Psoas muscle (tissue), 8 donors: Measurements from ENCODE around the gene ZBTB26. TPM values are rescaled to one million over a fixed set of nuclear protein-coding genes. Genes with fewer than 3 reads are reported as not detected.

Source experiments
- ATAC-seq, 4 donors: fragments of 200-7000 bp; cut with Tn5 transposase; one replicate each; pipeline ENCODE4 v1.9.1; 2020; ENCODE audit warnings: moderate library complexity in 3 of 4, mild to moderate bottlenecking in 2 of 4
- DNase-seq, 2 donors: peaks; one replicate each; pipeline ENCODE4 v3.0.0-alpha.2; 2020
- H3K27ac ChIP-seq: fragments of 200-600 bp; one replicate; pipeline ENCODE4 v1.8.0; 2022
- H3K27me3 ChIP-seq, 3 donors: fragments of 200-600 bp in 1 of 3; one replicate each; pipeline versions ENCODE4 v1.6.1 to v1.8.0; 2013 to 2022; ENCODE audit warnings: low read length in 2 of 3, mild to moderate bottlenecking in 2 of 3, moderate library complexity in 1 of 3; ENCODE audit not compliant: insufficient read depth in 3 of 3
- H3K36me3 ChIP-seq, 2 donors: fragments of 200-600 bp in 1 of 2; one replicate each; pipeline versions ENCODE4 v1.6.1 to v1.8.0; 2013 to 2022; ENCODE audit warnings: low read depth in 1 of 2, mild to moderate bottlenecking in 1 of 2, moderate library complexity in 1 of 2; ENCODE audit not compliant: insufficient read depth in 1 of 2
- H3K4me1 ChIP-seq: fragments of 200-600 bp; one replicate; pipeline ENCODE4 v1.8.0; 2022
- H3K4me3 ChIP-seq: fragments of 200-600 bp; one replicate; pipeline ENCODE4 v1.8.0; 2022; ENCODE audit warnings: mild to moderate bottlenecking
- H3K9me3 ChIP-seq: fragments of 200-600 bp; one replicate; pipeline ENCODE4 v1.8.0; 2022
- CTCF ChIP-seq: fragments of 200-600 bp; IDR thresholded peaks from one replicate; pipeline ENCODE4 v1.8.0; 2022; ENCODE audit warnings: antibody characterized with exemption
- WGBS, 3 donors: extraction: QIAGEN DNeasy Blood & Tissue Kit; methylation state at CpG; one replicate each; pipeline versions ENCODE4 v1.1.6 to v1.1.7; 2013; 5-methylcytosine and 5-hydroxymethylcytosine counted together
- intact Hi-C, 2 donors: fragments of 100-400 bp; cut with DNase I; formaldehyde crosslinking; loops; one replicate each; pipeline versions ENCODE4 v1.11.0 to v1.14.2; 2022
- polyA plus RNA-seq, 3 donors: library from polyadenylated mRNA; stranded (reverse); fragments of 200-250 nt; gene quantifications; one replicate each; pipeline ENCODE4 v1.2.3, GENCODE V29; 2013
- total RNA-seq, 4 donors: library from RNA; stranded (reverse); fragmentation: NEBNext Ultra II Directional in 2 of 4; extraction: Animal tissue kit (Norgen Biotek cat#: 25700) in 2 of 4; gene quantifications; one replicate each; pipeline versions ENCODE4 v1.2.1 to v1.2.4, GENCODE V29; 2021 to 2023
- donor health status: healthy with polysubstance abuse.
- donor health status: DM: no; HTN: no; CAD: no; lungs with moderate emphysema.
- donor health status: Bipolar disorder and iron deficiency.
- donor health status: healthy.
- donor health status: DM: yes; HTN: yes; CAD: no.
- donor health status: DM: no; HTN: no; CAD: no.
- donor health status: DM: no; HTN: no; CAD: no.
- donor health status: DM: yes; HTN: yes; CAD: no.

The ZBTB26 gene
- total and polyA plus RNA-seq, 7 donors = 2.0 to 4.8 (median 3.1) TPM

- Histone ChIP-seq H3K9me3 (no peaks in the 10 kb centered on the region), H3K4me3 (no peak overlapping the region), H3K36me3 (peaks cover 0 to 12% of the 10 kb centered on the region in 2 donors), H3K4me1 (no peaks in the 10 kb centered on the region), H3K27ac (no peak overlapping the region), H3K27me3 (no peaks in the 10 kb centered on the region)
- no peak for TF ChIP-seq CTCF
- intact Hi-C loops = no loop called here
- ATAC-seq (no peak), DNase-seq (no peak)
Measured at GRCh38 chr9:122955961-122956360, 24.6 kb upstream of the ZBTB26 start.

GRCh38 chr9:122954253-122954691 is 23.0 kb upstream of the ZBTB26 start:
- H3K36me3 ChIP-seq = peaks cover 0 to under 1% of the 10 kb centered on the region in 2 donors
- H3K9me3 ChIP-seq = no peaks in the 10 kb centered on the region
- no peak overlapping the region for H3K27ac ChIP-seq
- DNase-seq (no peak), ATAC-seq (no peak)
- intact Hi-C loops = no loop called here
- no peaks in the 10 kb centered on the region for H3K4me1 ChIP-seq
- H3K27me3 ChIP-seq = no peaks in the 10 kb centered on the region
- H3K4me3 ChIP-seq = no peak overlapping the region
- no peak for TF ChIP-seq CTCF

GRCh38 chr9:122951056-122951455 is 19.7 kb upstream of the ZBTB26 start:
- Histone ChIP-seq H3K27me3 (no peaks in the 10 kb centered on the region), H3K4me3 (no peak overlapping the region), H3K4me1 (peaks cover 6% of the 10 kb centered on the region), H3K9me3 (no peaks in the 10 kb centered on the region), H3K27ac (no peak overlapping the region), H3K36me3 (peaks cover 0 to under 1% of the 10 kb centered on the region in 2 donors)
- 87 to 95% (median 93%) methylated on average over 1 of the region's 1 CpG for WGBS, 3 donors
- TF ChIP-seq CTCF = no peak
- intact Hi-C loops = no loop called here
- DNase-seq (no peak), ATAC-seq (no peak)

- Histone ChIP-seq H3K9me3 (no peaks in the 10 kb centered on the region), H3K36me3 (peaks cover 0 to 4% of the 10 kb centered on the region in 2 donors), H3K27me3 (no peaks in the 10 kb centered on the region), H3K4me1 (peaks cover 12% of the 10 kb centered on the region), H3K27ac (no peak overlapping the region), H3K4me3 (no peak overlapping the region)
- no peak for TF ChIP-seq CTCF
- intact Hi-C loops = no loop called here
- DNase-seq = no peak
- ATAC-seq = no peak
- WGBS, 3 donors = 89 to 97% (median 90%) methylated on average over 3 of the region's 3 CpGs
Measured at GRCh38 chr9:122950263-122950662, 19.0 kb upstream of the ZBTB26 start.

- Histone ChIP-seq H3K4me3 (no peak overlapping the region), H3K36me3 (peaks cover 0 to 4% of the 10 kb centered on the region in 2 donors), H3K9me3 (no peaks in the 10 kb centered on the region), H3K27me3 (no peaks in the 10 kb centered on the region), H3K4me1 (peaks cover 12% of the 10 kb centered on the region), H3K27ac (no peak overlapping the region)
- intact Hi-C loops = no loop called here
- TF ChIP-seq CTCF = no peak
- ATAC-seq (no peak), DNase-seq (no peak)
- 97 to 98% (median 97%) methylated on average over 1 of the region's 1 CpG for WGBS, 3 donors
Measured at GRCh38 chr9:122949696-122950095, 18.4 kb upstream of the ZBTB26 start.
